Activated naive CD4-positive, alpha-beta T cell (primary cell): ENCODE results near the gene KCTD5.
"Not testable (repeated sequence)": the region's sequence is repeated elsewhere in the genome, so short reads cannot be mapped to it uniquely, and the experiment has no call there.

Experiments
- DNase-seq, 4 experiments: peaks; one replicate each; lab custom pipeline; 2025; lab: John Stamatoyannopoulos, UW

The KCTD5 gene

GRCh38 chr16:2682209-2683021 lies at the start of gene KCTD5:
Gene KCTD5 (plus strand): TSS chr16:2682523. CDS start chr16:2682549, 26 bp downstream.
- peak; percentile 90 to 95 (median 92) for DNase-seq

- not testable (repeated sequence) for DNase-seq
These were observed 43.1 kb upstream of the KCTD5 start for GRCh38 chr16:2639071-2639721.

- not testable (repeated sequence) for DNase-seq
These were observed 42.6 kb upstream of the KCTD5 start for GRCh38 chr16:2639722-2640072.

GRCh38 chr16:2642561-2642960 lies 39.8 kb upstream of the KCTD5 start:
- not testable (repeated sequence) for DNase-seq

GRCh38 chr16:2644754-2645453 lies 37.4 kb upstream of the KCTD5 start:
- not testable (repeated sequence) for DNase-seq

- not testable (repeated sequence) for DNase-seq
These were observed 31.0 kb upstream of the KCTD5 start for GRCh38 chr16:2651268-2651871.

GRCh38 chr16:2653915-2654314 lies 28.4 kb upstream of the KCTD5 start:
- not testable (repeated sequence) for DNase-seq

- not testable (repeated sequence) for DNase-seq
These were observed 27.4 kb upstream of the KCTD5 start for GRCh38 chr16:2654949-2655348.

GRCh38 chr16:2656985-2657384 lies 25.3 kb upstream of the KCTD5 start:
- no peak for DNase-seq

- not testable (repeated sequence) for DNase-seq
These were observed 24.5 kb upstream of the KCTD5 start for GRCh38 chr16:2657803-2658202.

- not testable (repeated sequence) for DNase-seq
These were observed 22.8 kb upstream of the KCTD5 start for GRCh38 chr16:2659560-2659959.

- DNase-seq: not testable (repeated sequence)
These were observed 22.2 kb upstream of the KCTD5 start for GRCh38 chr16:2660014-2660662.

- not testable (repeated sequence) for DNase-seq
These were observed 21.5 kb upstream of the KCTD5 start for GRCh38 chr16:2660755-2661373.

- no peak for DNase-seq
These were observed 18.5 kb upstream of the KCTD5 start for GRCh38 chr16:2663553-2664546.

- DNase-seq: no peak
These were observed 17.7 kb upstream of the KCTD5 start for GRCh38 chr16:2664574-2664982.

- not testable (repeated sequence) for DNase-seq
These were observed 15.7 kb upstream of the KCTD5 start for GRCh38 chr16:2666671-2667070.

- DNase-seq: not testable (repeated sequence)
These were observed 12.7 kb upstream of the KCTD5 start for GRCh38 chr16:2669587-2669986.

GRCh38 chr16:2670017-2670416 lies 12.3 kb upstream of the KCTD5 start:
- DNase-seq: peak in 2 of 4 experiments; percentile 12 to 50

GRCh38 chr16:2671193-2671592 lies 11.1 kb upstream of the KCTD5 start:
- not testable (repeated sequence) for DNase-seq

- no peak for DNase-seq
These were observed 10.6 kb upstream of the KCTD5 start for GRCh38 chr16:2671741-2672140.
